A549 (cell line): Measurements from ENCODE around the gene SENP5. TPM values are rescaled to one million over a fixed set of nuclear protein-coding genes. Genes with fewer than 3 reads are reported as not detected.

Experiments used
- ATAC-seq, 2 experiments: fragments of 200-7000 bp in 1 of 2; fragments of >200 bp in 1 of 2; cut with Nextera tagmentation in 1 of 2; cut with Tn5 transposase in 1 of 2; 3 replicates each; pipeline versions ENCODE4 v1.8.0 to v1.9.1; 2018 to 2020; ENCODE audit warnings: mild to moderate bottlenecking in 1 of 2, moderate library complexity in 1 of 2
- CTCF ChIA-PET: fragments of 300-600 bp; sonication (Branson Sonifier 250); formaldehyde crosslinking; extraction: SDS; loops from one replicate; lab custom pipeline; 2021; ENCODE audit warnings: antibody characterized with exemption, inconsistent platforms; lab: Yijun Ruan, JAX
- POLR2A ChIA-PET: fragments of 350-600 bp; formaldehyde crosslinking; extraction: SDS; loops from one replicate; lab custom pipeline; 2021; ENCODE audit warnings: antibody characterized with exemption, inconsistent platforms; lab: Yijun Ruan, JAX
- DNase-seq, 2 experiments: peaks; one replicate each; pipeline versions ENCODE4 v3.0.0 to v3.0.0-alpha.2; 2011 to 2016; ENCODE audit warnings: low read depth in 1 of 2, low spot score in 1 of 2
- FAIRE-seq: peaks from 2 replicates; lab custom pipeline; 2011; peaks lifted over from hg19 to GRCh38; lab: Jason Lieb, UNC
- H3K27ac ChIP-seq, 2 experiments: fragments of >200 bp; sonication (Bioruptor Twin); formaldehyde crosslinking; 3 replicates each; pipeline ENCODE4 v1.5.1; 2016 to 2017
- H3K4me1 ChIP-seq: fragments of >200 bp; sonication (Bioruptor Twin); formaldehyde crosslinking; 3 replicates; pipeline ENCODE4 v1.6.1; 2016
- H3K4me2 ChIP-seq: fragments of >200 bp; sonication (Bioruptor Twin); formaldehyde crosslinking; 3 replicates; pipeline ENCODE4 v1.6.1; 2016
- H3K4me3 ChIP-seq: fragments of >200 bp; sonication (Bioruptor Twin); formaldehyde crosslinking; 3 replicates; pipeline ENCODE4 v1.5.1; 2016
- H3K9me3 ChIP-seq: fragments of >200 bp; sonication (Bioruptor Twin); formaldehyde crosslinking; 3 replicates; pipeline ENCODE4 v1.6.1; 2016
- CHD2 ChIP-seq: fragments of 150-350 bp; IDR thresholded peaks from 2 replicates; pipeline ENCODE4 v1.6.1; 2014; ENCODE audit warnings: low read length; ENCODE audit not compliant: partially characterized antibody
- ESRRA ChIP-seq: fragments of 150-350 bp; IDR thresholded peaks from 2 replicates; pipeline ENCODE4 v1.6.1; 2014; ENCODE audit warnings: mild to moderate bottlenecking, low read length, borderline replicate concordance
- HOXB13 ChIP-seq: fragments of 250-450 bp; sonication (Bioruptor Pico); IDR thresholded peaks from 2 replicates; pipeline ENCODE4 v1.5.0; 2020; ENCODE audit warnings: low read depth, mild to moderate bottlenecking, moderate library complexity
- MAFK ChIP-seq: fragments of 450-650 bp; IDR thresholded peaks from 2 replicates; pipeline ENCODE4 v1.6.1; 2014; ENCODE audit not compliant: partially characterized antibody
- POLR2A ChIP-seq: IDR thresholded peaks from 2 replicates; pipeline ENCODE4 v1.6.1; 2012; ENCODE audit warnings: mild to moderate bottlenecking, low read length
- RNF2 ChIP-seq: fragments of 200-600 bp; sonication (generic); IDR thresholded peaks from 2 replicates; pipeline ENCODE4 v1.6.1; 2016; ENCODE audit warnings: low read depth, mild to moderate bottlenecking, antibody characterized with exemption, moderate library complexity, borderline replicate concordance
- WGBS: methylation state at CpG from one replicate; pipeline ENCODE4 v1.1.6; 2017; ENCODE audit errors: missing lambda C conversion rate; 5-methylcytosine and 5-hydroxymethylcytosine counted together
- polyA plus RNA-seq, 4 experiments: library from polyadenylated mRNA; depleted of rRNA in 3 of 4; stranded (reverse); fragments of >200 nt; fragmentation: RNase III in 1 of 4; extraction: RNeasy Plus Mini Kit Qiagen cat#74134 plus additional on column Dnase treatment in 1 of 4; gene quantifications; 2 replicates in 3 of 4; 3 replicates in 1 of 4; pipeline ENCODE4 v1.2.3, GENCODE V29; 2011 to 2017
- TF ChIP-seq, protein P1 (sequence below): fragments of 250-450 bp; sonication (Bioruptor Pico); IDR thresholded peaks from 2 replicates; pipeline ENCODE4 v1.5.0; 2020; ENCODE audit warnings: low read depth, mild to moderate bottlenecking, moderate library complexity
- TF ChIP-seq, protein P2 (sequence below): IDR thresholded peaks from 2 replicates; pipeline ENCODE4 v1.6.1; 2012; ENCODE audit warnings: low read depth, borderline replicate concordance
- TF ChIP-seq, protein P3 (sequence below): IDR thresholded peaks from 2 replicates; pipeline ENCODE4 v1.6.1; 2012

Gene SENP5
- polyA plus RNA-seq, 2 of the 4 experiments (the other 2 are of a cell fraction), result 6.8 to 12.9 TPM

DNA sequence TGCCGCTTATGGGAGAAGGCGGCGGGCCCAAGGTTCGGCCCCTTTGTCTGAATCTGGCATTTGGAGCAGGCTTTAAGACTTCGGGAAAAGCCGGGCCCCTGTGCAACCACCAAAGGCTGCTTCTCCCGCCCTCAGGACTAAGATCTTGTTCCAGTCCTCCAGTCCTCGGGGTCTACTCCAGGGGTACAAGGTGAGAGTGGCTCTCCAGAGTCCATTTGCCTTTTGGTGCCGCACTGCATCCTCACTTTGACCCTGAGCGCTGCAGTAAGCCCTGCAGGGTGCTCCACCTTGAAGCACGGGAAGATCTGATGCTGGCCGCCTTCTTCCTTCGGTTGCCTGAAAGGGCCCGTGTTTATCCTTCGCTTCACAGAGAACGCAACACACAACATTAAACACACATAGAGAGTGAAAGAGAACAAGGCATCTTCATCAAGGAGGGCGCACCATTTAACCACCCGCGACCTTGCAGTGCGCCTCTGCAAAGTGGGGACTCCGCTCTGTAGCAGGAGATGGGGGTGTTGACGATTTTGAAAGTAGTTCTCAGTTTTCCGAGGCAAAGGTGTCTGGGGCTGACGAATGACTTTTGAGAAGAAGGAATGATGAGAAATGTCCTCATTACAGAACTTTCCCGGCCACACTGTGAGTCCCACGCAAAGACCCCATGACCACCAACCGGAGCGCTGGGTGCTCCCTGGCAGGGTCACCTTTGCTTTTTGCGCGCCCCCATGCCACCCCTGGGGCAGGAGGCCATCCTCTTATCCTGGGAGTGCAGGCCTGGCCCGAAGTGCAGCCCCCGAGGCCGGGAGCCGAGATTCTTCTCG, 99.9 kb downstream of the SENP5 start:
- no peak for FAIRE-seq
- ATAC-seq, result no peak
- no peak for DNase-seq
- no peaks in the 10 kb centered on the region for H3K4me1 ChIP-seq
- ChIA-PET CTCF (interaction anchor here (1.1 kb wide), 1 partner anchor 438 kb away, joined by 3 read pairs; no protein-coding TSS in a partner anchor), POLR2A (no interaction called here)
- 95% methylated on average over 22 of the region's 35 CpGs for WGBS
- no peak for TF ChIP-seq CHD2
- TF ChIP-seq ESRRA, result no peak
- peak overlapping the region; percentile 93 for H3K4me3 ChIP-seq
- H3K27ac ChIP-seq, result peak overlapping the region in 1 of 2 experiments; percentile 97; a peak in 3 of 6 replicates
- H3K4me2 ChIP-seq, result peak overlapping the region; percentile 91
- H3K9me3 ChIP-seq, result no peaks in the 10 kb centered on the region; the same call in 2 of the 3 replicates

DNA sequence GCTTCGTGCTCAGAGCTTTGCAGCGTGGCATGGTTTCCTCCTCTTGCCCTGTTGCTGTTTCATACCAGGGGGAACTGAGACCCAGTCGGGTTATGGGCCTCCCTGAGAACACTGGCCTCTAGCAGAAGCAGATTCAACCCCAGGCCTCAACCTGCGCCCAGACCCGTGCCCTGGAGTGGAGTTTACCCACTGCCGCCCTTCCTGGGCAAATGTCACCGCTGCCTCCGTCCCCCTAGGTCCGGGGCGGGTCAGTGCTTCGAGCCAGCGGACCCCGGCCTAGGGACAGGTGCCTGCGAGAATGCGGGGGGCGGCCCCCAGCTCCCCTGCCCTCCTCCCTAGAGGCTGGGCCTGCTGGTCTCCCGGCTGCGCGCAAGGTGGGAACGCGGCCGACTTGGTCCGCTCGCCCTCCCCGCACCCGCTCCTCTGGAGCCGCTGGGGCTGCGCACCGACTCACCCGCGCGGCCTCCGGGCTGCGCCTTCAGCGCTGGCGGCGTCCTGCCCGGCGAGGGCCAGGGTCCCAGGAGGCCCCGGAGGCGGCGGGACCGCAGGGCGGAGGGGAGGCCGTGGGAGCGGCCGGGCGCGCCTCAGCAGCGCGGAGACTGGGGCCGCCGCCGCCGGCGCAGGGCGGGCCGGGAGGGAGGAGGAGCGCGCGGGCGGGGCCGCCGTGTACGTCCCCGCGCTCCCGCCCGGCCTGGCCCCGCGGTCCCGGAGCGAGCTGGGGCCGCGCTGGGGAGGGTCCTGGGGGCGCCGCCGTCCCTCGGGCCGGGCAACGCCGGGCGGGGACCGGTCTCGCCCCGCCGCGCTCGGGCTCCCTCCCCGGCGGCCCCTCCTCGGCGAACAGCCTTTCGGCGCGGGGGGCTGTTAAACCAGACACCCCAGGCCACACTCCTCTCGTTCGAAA, 100.8 kb downstream of the SENP5 start, which contains the start of gene PIGZ:
TSS of gene PIGZ (minus strand) at position 601 of the 901 bp plus-strand sequence. CDS start 16,802 bp downstream, outside the sequence.
- ATAC-seq, result peak; percentile 71 to 75
- Histone ChIP-seq H3K4me1 (no peaks in the 10 kb centered on the region), H3K4me2 (peak within 1 kb of the TSS; percentile 91), H3K4me3 (peak within 1 kb of the TSS; percentile 93), H3K9me3 (no peaks in the 10 kb centered on the region; the same call in 2 of the 3 replicates), H3K27ac (peak within 1 kb of the TSS; percentile 80 to 97)
- 0 out of 2 replicates have a peak, but pooled peaks have one; percentile 40 for TF ChIP-seq RNF2
- TF ChIP-seq, protein P1, sequence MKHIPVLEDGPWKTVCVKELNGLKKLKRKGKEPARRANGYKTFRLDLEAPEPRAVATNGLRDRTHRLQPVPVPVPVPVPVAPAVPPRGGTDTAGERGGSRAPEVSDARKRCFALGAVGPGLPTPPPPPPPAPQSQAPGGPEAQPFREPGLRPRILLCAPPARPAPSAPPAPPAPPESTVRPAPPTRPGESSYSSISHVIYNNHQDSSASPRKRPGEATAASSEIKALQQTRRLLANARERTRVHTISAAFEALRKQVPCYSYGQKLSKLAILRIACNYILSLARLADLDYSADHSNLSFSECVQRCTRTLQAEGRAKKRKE (CRISPR knock-in tag), result no peak
- peak; percentile 26; the same call in 1 of the 2 replicates for TF ChIP-seq POLR2A
- 100% methylated on average over 2 of the region's 98 CpGs for WGBS
- ChIA-PET CTCF (interaction anchor here (1.1 to 2.3 kb wide), 5 partner anchors 11 to 439 kb away, joined by 3 to 17 read pairs (median 3); partner anchors contain the start of gene NCBP2), POLR2A (no interaction called here)
- DNase-seq, result no peak
- FAIRE-seq, result no peak

DNA sequence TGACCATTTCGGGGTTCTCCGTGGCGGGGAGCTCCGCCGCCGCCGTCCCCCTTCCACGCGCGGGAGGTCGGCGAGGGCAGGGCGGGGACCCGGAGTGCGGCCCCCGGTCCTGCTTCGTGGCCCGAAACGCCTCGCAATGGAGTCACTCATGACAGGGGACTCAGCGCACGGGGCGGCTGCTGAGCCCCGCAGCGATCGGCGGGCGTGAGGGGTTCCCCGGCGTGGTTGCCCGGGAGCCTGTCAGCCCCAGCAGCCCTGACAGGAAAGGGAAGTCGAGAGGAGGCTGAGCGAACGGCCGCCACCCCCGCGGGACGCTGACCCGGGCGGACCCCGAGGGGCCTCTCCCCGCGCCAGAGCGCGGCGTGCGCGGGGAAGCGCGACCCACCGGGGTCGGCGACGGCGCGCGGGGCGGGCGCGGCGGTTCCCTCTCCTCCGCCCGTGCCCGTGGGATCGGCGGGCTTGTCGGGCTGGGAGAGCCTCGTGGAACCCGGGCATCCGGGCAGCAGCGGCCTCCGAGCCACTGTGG, 101.5 kb downstream of the SENP5 start:
- ChIA-PET CTCF (interaction anchor here (0.7 to 2.3 kb wide), 19 partner anchors 10 to 440 kb away, joined by 3 to 17 read pairs (median 4); partner anchors contain the start of genes FBXO45, NCBP2 and WDR53), POLR2A (interaction anchor here (1.0 kb wide), 1 partner anchor 440 kb away, joined by 3 read pairs; no protein-coding TSS in a partner anchor)
- no peak for DNase-seq
- Histone ChIP-seq H3K4me2 (peak overlapping the region; percentile 91), H3K9me3 (no peaks in the 10 kb centered on the region; the same call in 2 of the 3 replicates), H3K4me3 (peak overlapping the region; percentile 93), H3K4me1 (no peaks in the 10 kb centered on the region), H3K27ac (peak overlapping the region; percentile 80 to 97)
- no peak for FAIRE-seq
- ATAC-seq, result peak; percentile 52 to 63
- TF ChIP-seq, protein P2, sequence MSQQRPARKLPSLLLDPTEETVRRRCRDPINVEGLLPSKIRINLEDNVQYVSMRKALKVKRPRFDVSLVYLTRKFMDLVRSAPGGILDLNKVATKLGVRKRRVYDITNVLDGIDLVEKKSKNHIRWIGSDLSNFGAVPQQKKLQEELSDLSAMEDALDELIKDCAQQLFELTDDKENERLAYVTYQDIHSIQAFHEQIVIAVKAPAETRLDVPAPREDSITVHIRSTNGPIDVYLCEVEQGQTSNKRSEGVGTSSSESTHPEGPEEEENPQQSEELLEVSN, result 0 out of 2 replicates have a peak, but pooled peaks have one; percentile 21
- 0 out of 2 replicates have a peak, but pooled peaks have one; percentile 62 for TF ChIP-seq RNF2
- TF ChIP-seq MAFK, result no peak
- peak; percentile 62; the same call in 1 of the 2 replicates for TF ChIP-seq HOXB13 (CRISPR knock-in tag)
- TF ChIP-seq, protein P3, sequence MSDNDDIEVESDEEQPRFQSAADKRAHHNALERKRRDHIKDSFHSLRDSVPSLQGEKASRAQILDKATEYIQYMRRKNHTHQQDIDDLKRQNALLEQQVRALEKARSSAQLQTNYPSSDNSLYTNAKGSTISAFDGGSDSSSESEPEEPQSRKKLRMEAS, result peak; percentile 40; the same call in 1 of the 2 replicates
- TF ChIP-seq, protein P1 (CRISPR knock-in tag), result no peak; the same call in 1 of the 2 replicates
- 7% methylated on average over 3 of the region's 72 CpGs for WGBS
